ENCODE data around the gene DOCK4.

Gene DOCK4

GRCh38 chr7:111783854-111784253, 422.3 kb downstream of the DOCK4 start:
- TF ChIP-seq, protein P1, sequence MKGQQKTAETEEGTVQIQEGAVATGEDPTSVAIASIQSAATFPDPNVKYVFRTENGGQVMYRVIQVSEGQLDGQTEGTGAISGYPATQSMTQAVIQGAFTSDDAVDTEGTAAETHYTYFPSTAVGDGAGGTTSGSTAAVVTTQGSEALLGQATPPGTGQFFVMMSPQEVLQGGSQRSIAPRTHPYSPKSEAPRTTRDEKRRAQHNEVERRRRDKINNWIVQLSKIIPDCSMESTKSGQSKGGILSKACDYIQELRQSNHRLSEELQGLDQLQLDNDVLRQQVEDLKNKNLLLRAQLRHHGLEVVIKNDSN (IDR thresholded peaks at IDR 0.05) = no peak
- TF ChIP-seq EP300 (IDR thresholded peaks at IDR 0.05; ENCODE audit: borderline replicate concordance) = no peak
- TF ChIP-seq EGR1 (IDR thresholded peaks at IDR 0.05) = no peak
- TF ChIP-seq TEAD4 (IDR thresholded peaks at IDR 0.05) = no peak
- TF ChIP-seq TCF12 (IDR thresholded peaks at IDR 0.05; ENCODE audit: low read depth) = no peak
- no peak for TF ChIP-seq RAD21 (IDR thresholded peaks at IDR 0.05; ENCODE audit: low read depth)
- TF ChIP-seq CREB1 (IDR thresholded peaks at IDR 0.05; ENCODE audit: low read depth) = no peak
- no peak for TF ChIP-seq ZBTB7A (IDR thresholded peaks at IDR 0.05; ENCODE audit: low read depth)
- TF ChIP-seq FOXM1 (IDR thresholded peaks at IDR 0.05; ENCODE audit: borderline replicate concordance, low read depth) = no peak
- TF ChIP-seq YY1 (IDR thresholded peaks at IDR 0.05; ENCODE audit: low read depth) = no peak
- no peak for TF ChIP-seq MAX (IDR thresholded peaks at IDR 0.05)
- TF ChIP-seq TAF1 (IDR thresholded peaks at IDR 0.05; ENCODE audit: low read depth) = no peak
- TF ChIP-seq REST (IDR thresholded peaks at IDR 0.05; ENCODE audit: low read depth) = no peak
- no peak for TF ChIP-seq CEBPB (IDR thresholded peaks at IDR 0.05)
- TF ChIP-seq NFIC (IDR thresholded peaks at IDR 0.05) = no peak

- TF ChIP-seq, protein P1 (IDR thresholded peaks at IDR 0.05) = no peak
- TF ChIP-seq CREB1 (IDR thresholded peaks at IDR 0.05; ENCODE audit: low read depth) (no peak), ZBTB7A (IDR thresholded peaks at IDR 0.05; ENCODE audit: low read depth) (no peak), FOXM1 (IDR thresholded peaks at IDR 0.05; ENCODE audit: borderline replicate concordance, low read depth) (no peak), REST (IDR thresholded peaks at IDR 0.05; ENCODE audit: low read depth) (no peak), TCF12 (IDR thresholded peaks at IDR 0.05; ENCODE audit: low read depth) (no peak), EP300 (IDR thresholded peaks at IDR 0.05; ENCODE audit: borderline replicate concordance) (no peak), CEBPB (IDR thresholded peaks at IDR 0.05) (no peak), TEAD4 (IDR thresholded peaks at IDR 0.05) (no peak), NFIC (IDR thresholded peaks at IDR 0.05) (no peak), TAF1 (IDR thresholded peaks at IDR 0.05; ENCODE audit: low read depth) (no peak)
Observed at GRCh38 chr7:111780527-111780926, 425.7 kb downstream of the DOCK4 start.

- no peak for TF ChIP-seq FOXM1 (IDR thresholded peaks at IDR 0.05; ENCODE audit: borderline replicate concordance, low read depth)
- TF ChIP-seq, protein P1 (IDR thresholded peaks at IDR 0.05) = no peak
- TF ChIP-seq EGR1 (IDR thresholded peaks at IDR 0.05) = no peak
- no peak for TF ChIP-seq REST (IDR thresholded peaks at IDR 0.05; ENCODE audit: low read depth)
Observed at GRCh38 chr7:111775206-111775605, 431.0 kb downstream of the DOCK4 start.

- TF ChIP-seq EP300 (IDR thresholded peaks at IDR 0.05; ENCODE audit: borderline replicate concordance) (no peak), YY1 (IDR thresholded peaks at IDR 0.05; ENCODE audit: low read depth) (no peak), TCF12 (IDR thresholded peaks at IDR 0.05; ENCODE audit: low read depth) (no peak), FOXM1 (IDR thresholded peaks at IDR 0.05; ENCODE audit: borderline replicate concordance, low read depth) (no peak), ZBTB7A (IDR thresholded peaks at IDR 0.05; ENCODE audit: low read depth) (no peak), CEBPB (IDR thresholded peaks at IDR 0.05) (no peak), RAD21 (IDR thresholded peaks at IDR 0.05; ENCODE audit: low read depth) (no peak), NFIC (IDR thresholded peaks at IDR 0.05) (no peak), EGR1 (IDR thresholded peaks at IDR 0.05) (no peak), CREB1 (IDR thresholded peaks at IDR 0.05; ENCODE audit: low read depth) (no peak), MAX (IDR thresholded peaks at IDR 0.05) (no peak), REST (IDR thresholded peaks at IDR 0.05; ENCODE audit: low read depth) (no peak), TAF1 (IDR thresholded peaks at IDR 0.05; ENCODE audit: low read depth) (no peak), TEAD4 (IDR thresholded peaks at IDR 0.05) (no peak)
- TF ChIP-seq, protein P1 (IDR thresholded peaks at IDR 0.05) = no peak
Observed at GRCh38 chr7:111772716-111773115, 433.5 kb downstream of the DOCK4 start.
